A549 (cell line): ENCODE data around the gene VPS41. TPM values are rescaled to one million over a fixed set of nuclear protein-coding genes. Genes with fewer than 3 reads are reported as not detected.

Experiments used
- ATAC-seq, 2 experiments: fragments of 200-7000 bp in 1 of 2; fragments of >200 bp in 1 of 2; cut with Nextera tagmentation in 1 of 2; cut with Tn5 transposase in 1 of 2; 3 replicates each; pipeline versions ENCODE4 v1.8.0 to v1.9.1; 2018 to 2020; ENCODE audit warnings: mild to moderate bottlenecking in 1 of 2, moderate library complexity in 1 of 2
- CTCF ChIA-PET: fragments of 300-600 bp; sonication (Branson Sonifier 250); formaldehyde crosslinking; extraction: SDS; loops from one replicate; lab custom pipeline; 2021; ENCODE audit warnings: antibody characterized with exemption, inconsistent platforms; lab: Yijun Ruan, JAX
- POLR2A ChIA-PET: fragments of 350-600 bp; formaldehyde crosslinking; extraction: SDS; loops from one replicate; lab custom pipeline; 2021; ENCODE audit warnings: antibody characterized with exemption, inconsistent platforms; lab: Yijun Ruan, JAX
- DNase-seq, 2 experiments: peaks; one replicate each; pipeline versions ENCODE4 v3.0.0 to v3.0.0-alpha.2; 2011 to 2016; ENCODE audit warnings: low read depth in 1 of 2, low spot score in 1 of 2
- FAIRE-seq: peaks from 2 replicates; lab custom pipeline; 2011; peaks lifted over from hg19 to GRCh38; lab: Jason Lieb, UNC
- H3K27ac ChIP-seq, 2 experiments: fragments of >200 bp; sonication (Bioruptor Twin); formaldehyde crosslinking; 3 replicates each; pipeline ENCODE4 v1.5.1; 2016 to 2017
- H3K4me1 ChIP-seq: fragments of >200 bp; sonication (Bioruptor Twin); formaldehyde crosslinking; 3 replicates; pipeline ENCODE4 v1.6.1; 2016
- H3K4me2 ChIP-seq: fragments of >200 bp; sonication (Bioruptor Twin); formaldehyde crosslinking; 3 replicates; pipeline ENCODE4 v1.6.1; 2016
- H3K4me3 ChIP-seq: fragments of >200 bp; sonication (Bioruptor Twin); formaldehyde crosslinking; 3 replicates; pipeline ENCODE4 v1.5.1; 2016
- H3K9me3 ChIP-seq: fragments of >200 bp; sonication (Bioruptor Twin); formaldehyde crosslinking; 3 replicates; pipeline ENCODE4 v1.6.1; 2016
- CBX2 ChIP-seq: fragments of 200-600 bp; sonication (generic); IDR thresholded peaks from 2 replicates; pipeline ENCODE4 v1.6.1; 2016; ENCODE audit warnings: low read depth, mild to moderate bottlenecking, borderline replicate concordance
- CHD2 ChIP-seq: fragments of 150-350 bp; IDR thresholded peaks from 2 replicates; pipeline ENCODE4 v1.6.1; 2014; ENCODE audit warnings: low read length; ENCODE audit not compliant: partially characterized antibody
- EHF ChIP-seq: fragments of 250-450 bp; sonication (Bioruptor Pico); IDR thresholded peaks from 2 replicates; pipeline ENCODE4 v1.5.0; 2020; ENCODE audit warnings: mild to moderate bottlenecking
- ESRRA ChIP-seq: fragments of 150-350 bp; IDR thresholded peaks from 2 replicates; pipeline ENCODE4 v1.6.1; 2014; ENCODE audit warnings: mild to moderate bottlenecking, low read length, borderline replicate concordance
- HEYL ChIP-seq: fragments of 250-450 bp; sonication (Bioruptor Pico); IDR thresholded peaks from 2 replicates; pipeline ENCODE4 v1.8.0; 2021; ENCODE audit warnings: mild to moderate bottlenecking, moderate library complexity
- HOXB5 ChIP-seq: fragments of 250-450 bp; sonication (Bioruptor Pico); IDR thresholded peaks from 2 replicates; pipeline ENCODE4 v1.5.0; 2020; ENCODE audit warnings: mild to moderate bottlenecking, moderate library complexity
- MAZ ChIP-seq: fragments of 150-350 bp; IDR thresholded peaks from 2 replicates; pipeline ENCODE4 v1.6.1; 2014; ENCODE audit warnings: antibody characterized with exemption, low read depth, low read length, borderline replicate concordance
- NR3C1 ChIP-seq: fragments of >200 bp; sonication (Bioruptor Twin); formaldehyde crosslinking; IDR thresholded peaks from 3 replicates; pipeline ENCODE4 v1.6.1; 2017
- POLR2A ChIP-seq: IDR thresholded peaks from 2 replicates; pipeline ENCODE4 v1.6.1; 2012; ENCODE audit warnings: mild to moderate bottlenecking, low read length
- POLR2AphosphoS2 ChIP-seq: conservative IDR thresholded peaks from 2 replicates; pipeline ENCODE4 v1.6.1; 2012; ENCODE audit warnings: low read length, improper control_type of control experiment, inconsistent platforms
- TFCP2L1 ChIP-seq: fragments of 250-450 bp; sonication (Bioruptor Pico); IDR thresholded peaks from 2 replicates; pipeline ENCODE4 v1.5.0; 2021; ENCODE audit warnings: mild to moderate bottlenecking
- ZC3H11A ChIP-seq: fragments of 450-650 bp; IDR thresholded peaks from 2 replicates; pipeline ENCODE4 v1.6.1; 2014; ENCODE audit warnings: antibody characterized with exemption, mild to moderate bottlenecking
- ZNF302 ChIP-seq: fragments of 250-450 bp; sonication (Bioruptor Pico); IDR thresholded peaks from 2 replicates; pipeline ENCODE4 v1.9.0; 2021; ENCODE audit warnings: inconsistent platforms, mild to moderate bottlenecking, moderate library complexity
- WGBS: methylation state at CpG from one replicate; pipeline ENCODE4 v1.1.6; 2017; ENCODE audit errors: missing lambda C conversion rate; 5-methylcytosine and 5-hydroxymethylcytosine counted together
- polyA plus RNA-seq, 4 experiments: library from polyadenylated mRNA; depleted of rRNA in 3 of 4; stranded (reverse); fragments of >200 nt; fragmentation: RNase III in 1 of 4; extraction: RNeasy Plus Mini Kit Qiagen cat#74134 plus additional on column Dnase treatment in 1 of 4; gene quantifications; 2 replicates in 3 of 4; 3 replicates in 1 of 4; pipeline ENCODE4 v1.2.3, GENCODE V29; 2011 to 2017
- TF ChIP-seq, protein P1 (sequence below): fragments of 250-450 bp; sonication (Bioruptor Pico); IDR thresholded peaks from 2 replicates; pipeline ENCODE4 v1.5.0; 2020; ENCODE audit warnings: low read depth, mild to moderate bottlenecking, moderate library complexity
- TF ChIP-seq, protein P2 (sequence below): fragments of 200-600 bp; sonication (generic); IDR thresholded peaks from 2 replicates; pipeline ENCODE4 v1.6.1; 2016; ENCODE audit warnings: antibody characterized with exemption, mild to moderate bottlenecking, moderate library complexity
- TF ChIP-seq, protein P3 (sequence below): IDR thresholded peaks from 2 replicates; pipeline ENCODE4 v1.6.1; 2012
- TF ChIP-seq, protein P4 (sequence below): fragments of 450-650 bp; IDR thresholded peaks from 2 replicates; pipeline ENCODE4 v1.6.1; 2014; ENCODE audit warnings: antibody characterized with exemption

VPS41 gene
- polyA plus RNA-seq, 2 of the 4 experiments (the other 2 are of a cell fraction): 24.6 to 59.9 TPM

DNA sequence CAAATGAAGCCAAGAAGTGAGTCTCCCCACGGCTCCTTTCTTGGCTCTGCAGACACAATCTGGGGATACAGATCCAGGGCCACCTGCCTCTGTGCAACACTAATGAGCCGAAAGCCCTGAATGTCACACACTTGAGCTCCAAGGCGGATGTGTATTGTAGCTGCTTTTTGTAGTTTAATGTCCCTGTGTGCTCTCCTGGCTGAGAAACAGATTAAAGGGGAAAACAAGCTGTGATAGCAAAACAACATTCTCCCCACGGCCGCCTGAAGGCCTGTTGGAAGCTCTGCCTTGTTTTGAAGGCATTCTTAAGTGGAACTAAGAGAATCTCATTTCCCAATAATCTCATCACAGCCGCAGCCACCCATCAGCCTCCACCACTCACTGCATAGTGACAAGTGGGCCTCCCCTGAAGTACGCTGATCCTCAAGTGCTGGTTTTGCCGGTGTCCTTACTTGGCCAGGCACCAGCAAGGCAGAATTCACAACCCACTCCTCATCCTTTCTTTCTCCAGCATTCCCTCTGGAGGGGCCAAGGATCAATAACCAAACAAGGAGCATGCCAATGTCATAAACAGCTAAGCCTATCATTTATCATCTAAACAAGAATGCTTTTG, 233.4 kb downstream of the VPS41 start:
- WGBS: 33% methylated on average over 8 of the region's 8 CpGs
- ATAC-seq (no peak), FAIRE-seq (no peak), DNase-seq (no peak)
- ChIA-PET CTCF (no interaction called here), POLR2A (no interaction called here)
- Histone ChIP-seq H3K27ac (no peak overlapping the region), H3K4me2 (no peak overlapping the region), H3K4me1 (no peaks in the 10 kb centered on the region), H3K4me3 (no peak overlapping the region), H3K9me3 (no peaks in the 10 kb centered on the region)
- TF ChIP-seq HOXB5 (CRISPR knock-in tag) (no peak), EHF (no peak), HEYL (no peak), MAZ (no peak), ZC3H11A (no peak), TFCP2L1 (no peak), NR3C1 (no peak)
- TF ChIP-seq, protein P1, sequence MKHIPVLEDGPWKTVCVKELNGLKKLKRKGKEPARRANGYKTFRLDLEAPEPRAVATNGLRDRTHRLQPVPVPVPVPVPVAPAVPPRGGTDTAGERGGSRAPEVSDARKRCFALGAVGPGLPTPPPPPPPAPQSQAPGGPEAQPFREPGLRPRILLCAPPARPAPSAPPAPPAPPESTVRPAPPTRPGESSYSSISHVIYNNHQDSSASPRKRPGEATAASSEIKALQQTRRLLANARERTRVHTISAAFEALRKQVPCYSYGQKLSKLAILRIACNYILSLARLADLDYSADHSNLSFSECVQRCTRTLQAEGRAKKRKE: no peak
- TF ChIP-seq, protein P2, sequence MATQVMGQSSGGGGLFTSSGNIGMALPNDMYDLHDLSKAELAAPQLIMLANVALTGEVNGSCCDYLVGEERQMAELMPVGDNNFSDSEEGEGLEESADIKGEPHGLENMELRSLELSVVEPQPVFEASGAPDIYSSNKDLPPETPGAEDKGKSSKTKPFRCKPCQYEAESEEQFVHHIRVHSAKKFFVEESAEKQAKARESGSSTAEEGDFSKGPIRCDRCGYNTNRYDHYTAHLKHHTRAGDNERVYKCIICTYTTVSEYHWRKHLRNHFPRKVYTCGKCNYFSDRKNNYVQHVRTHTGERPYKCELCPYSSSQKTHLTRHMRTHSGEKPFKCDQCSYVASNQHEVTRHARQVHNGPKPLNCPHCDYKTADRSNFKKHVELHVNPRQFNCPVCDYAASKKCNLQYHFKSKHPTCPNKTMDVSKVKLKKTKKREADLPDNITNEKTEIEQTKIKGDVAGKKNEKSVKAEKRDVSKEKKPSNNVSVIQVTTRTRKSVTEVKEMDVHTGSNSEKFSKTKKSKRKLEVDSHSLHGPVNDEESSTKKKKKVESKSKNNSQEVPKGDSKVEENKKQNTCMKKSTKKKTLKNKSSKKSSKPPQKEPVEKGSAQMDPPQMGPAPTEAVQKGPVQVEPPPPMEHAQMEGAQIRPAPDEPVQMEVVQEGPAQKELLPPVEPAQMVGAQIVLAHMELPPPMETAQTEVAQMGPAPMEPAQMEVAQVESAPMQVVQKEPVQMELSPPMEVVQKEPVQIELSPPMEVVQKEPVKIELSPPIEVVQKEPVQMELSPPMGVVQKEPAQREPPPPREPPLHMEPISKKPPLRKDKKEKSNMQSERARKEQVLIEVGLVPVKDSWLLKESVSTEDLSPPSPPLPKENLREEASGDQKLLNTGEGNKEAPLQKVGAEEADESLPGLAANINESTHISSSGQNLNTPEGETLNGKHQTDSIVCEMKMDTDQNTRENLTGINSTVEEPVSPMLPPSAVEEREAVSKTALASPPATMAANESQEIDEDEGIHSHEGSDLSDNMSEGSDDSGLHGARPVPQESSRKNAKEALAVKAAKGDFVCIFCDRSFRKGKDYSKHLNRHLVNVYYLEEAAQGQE: no peak

DNA sequence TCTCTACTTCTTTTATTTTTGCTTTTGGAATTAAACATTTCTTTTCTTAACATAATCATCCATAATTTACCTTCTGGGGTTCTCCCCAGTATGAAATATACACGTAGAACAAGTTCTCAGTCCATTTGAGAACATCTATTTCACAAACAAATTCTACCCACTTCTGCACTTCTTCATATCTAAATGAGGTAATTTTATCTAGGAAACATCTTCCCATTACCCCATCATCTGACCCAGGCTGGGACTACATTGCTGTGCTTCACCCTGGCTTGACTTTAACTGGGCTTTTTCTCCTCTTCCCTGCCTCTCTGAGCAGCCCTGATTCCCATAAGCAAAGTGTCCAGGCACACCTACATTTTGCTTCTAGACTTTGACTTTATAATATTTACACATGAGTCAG, 234.5 kb downstream of the VPS41 start:
- TF ChIP-seq, protein P3, sequence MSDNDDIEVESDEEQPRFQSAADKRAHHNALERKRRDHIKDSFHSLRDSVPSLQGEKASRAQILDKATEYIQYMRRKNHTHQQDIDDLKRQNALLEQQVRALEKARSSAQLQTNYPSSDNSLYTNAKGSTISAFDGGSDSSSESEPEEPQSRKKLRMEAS: no peak
- TF ChIP-seq, protein P2: no peak
- TF ChIP-seq TFCP2L1: no peak
- no peak for TF ChIP-seq HEYL
- TF ChIP-seq ZNF302 (CRISPR knock-in tag): no peak
- TF ChIP-seq CBX2: no peak
- Histone ChIP-seq H3K27ac (no peak overlapping the region), H3K4me2 (no peak overlapping the region), H3K9me3 (no peaks in the 10 kb centered on the region), H3K4me1 (no peaks in the 10 kb centered on the region), H3K4me3 (no peak overlapping the region)
- WGBS: 7% methylated on average over 1 of the region's 1 CpG
- ChIA-PET CTCF (no interaction called here), POLR2A (no interaction called here)
- no peak for FAIRE-seq
- no peak for DNase-seq
- no peak for ATAC-seq

DNA sequence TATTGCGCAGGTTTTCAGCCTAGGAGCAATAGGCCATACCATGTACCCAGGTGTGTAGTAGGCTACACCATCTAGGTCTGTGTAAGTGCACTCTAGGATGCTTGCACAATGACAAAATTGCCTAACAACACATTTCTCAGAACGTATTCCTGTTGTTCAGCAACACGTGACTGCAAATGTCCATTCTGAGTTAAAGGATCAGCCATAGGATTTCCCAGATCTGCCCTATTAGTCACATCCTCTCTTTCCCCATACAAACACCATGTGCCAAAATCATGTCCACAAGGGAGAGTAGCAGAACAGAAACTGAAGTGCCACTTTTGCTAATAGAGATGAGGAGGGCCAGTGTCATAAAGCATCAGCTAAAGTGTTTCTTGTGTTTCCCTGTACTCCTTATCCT, 235.2 kb downstream of the VPS41 start:
- ChIA-PET POLR2A (no interaction called here), CTCF (no interaction called here)
- ATAC-seq (no peak), DNase-seq (peak in 1 of 2 experiments; percentile 8), FAIRE-seq (no peak)
- 26% methylated on average over 3 of the region's 3 CpGs for WGBS
- Histone ChIP-seq H3K9me3 (no peaks in the 10 kb centered on the region), H3K27ac (no peak overlapping the region), H3K4me3 (no peak overlapping the region), H3K4me1 (no peaks in the 10 kb centered on the region)
- TF ChIP-seq POLR2A: no peak
- TF ChIP-seq, protein P4, sequence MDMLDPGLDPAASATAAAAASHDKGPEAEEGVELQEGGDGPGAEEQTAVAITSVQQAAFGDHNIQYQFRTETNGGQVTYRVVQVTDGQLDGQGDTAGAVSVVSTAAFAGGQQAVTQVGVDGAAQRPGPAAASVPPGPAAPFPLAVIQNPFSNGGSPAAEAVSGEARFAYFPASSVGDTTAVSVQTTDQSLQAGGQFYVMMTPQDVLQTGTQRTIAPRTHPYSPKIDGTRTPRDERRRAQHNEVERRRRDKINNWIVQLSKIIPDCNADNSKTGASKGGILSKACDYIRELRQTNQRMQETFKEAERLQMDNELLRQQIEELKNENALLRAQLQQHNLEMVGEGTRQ: peak; percentile 56; the same call in 1 of the 2 replicates
- no peak for TF ChIP-seq CHD2
- TF ChIP-seq ESRRA: no peak
- TF ChIP-seq POLR2AphosphoS2: no peak
- TF ChIP-seq, all 56 proteins: peak for 1
- H3K4me2 ChIP-seq: no peak overlapping the region
